Gastrocnemius medialis (tissue), 4 donors: ENCODE results near the gene ARSI. TPM values are rescaled to one million over a fixed set of nuclear protein-coding genes. Genes with fewer than 3 reads are reported as not detected.

Source experiments
- ATAC-seq, 2 donors: fragments of 150-250 bp; one replicate each; pipeline ENCODE4 v1.9.1; 2016
- DNase-seq, 2 donors: peaks; one replicate each; pipeline ENCODE4 v3.0.0-alpha.2; 2019
- H3K27ac ChIP-seq, 4 donors: fragments of 200-600 bp; sonication (generic); 1 replicate in 1 of 4; 2 replicates in 3 of 4; pipeline ENCODE4 v1.5.1; 2016 to 2018; ENCODE audit warnings: mild to moderate bottlenecking in 2 of 4, moderate library complexity in 1 of 4
- H3K27me3 ChIP-seq, 3 donors: fragments of 200-600 bp; sonication (generic) in 2 of 3; 1 replicate in 1 of 3; 2 replicates in 2 of 3; pipeline versions ENCODE4 v1.5.1 to v1.6.0; 2016 to 2019; ENCODE audit warnings: mild to moderate bottlenecking in 1 of 3, moderate library complexity in 1 of 3
- H3K36me3 ChIP-seq, 2 donors: fragments of 200-600 bp; sonication (generic) in 1 of 2; one replicate each; pipeline ENCODE4 v1.5.1; 2017 to 2018
- H3K4me1 ChIP-seq, 2 donors: fragments of 200-600 bp; sonication (generic) in 1 of 2; one replicate each; pipeline ENCODE4 v1.5.1; 2016 to 2017; ENCODE audit warnings: mild to moderate bottlenecking in 2 of 2
- H3K4me3 ChIP-seq, 4 donors: fragments of 200-600 bp; sonication (generic) in 3 of 4; 1 replicate in 1 of 4; 2 replicates in 3 of 4; pipeline ENCODE4 v1.5.1; 2016 to 2019; ENCODE audit warnings: mild to moderate bottlenecking in 2 of 4
- H3K9me3 ChIP-seq, 3 donors: fragments of 200-600 bp; sonication (generic) in 2 of 3; 1 replicate in 1 of 3; 2 replicates in 2 of 3; pipeline ENCODE4 v1.5.1; 2016 to 2019
- CTCF ChIP-seq, 5 experiments: fragments of 450-650 bp in 3 of 5; fragments of 200-600 bp in 2 of 5; sonication (generic) in 2 of 5; IDR thresholded peaks in 4 of 5; conservative IDR thresholded peaks in 1 of 5; 1 replicate in 4 of 5; 2 replicates in 1 of 5; pipeline ENCODE4 v1.5.1; 2016 to 2019; ENCODE audit warnings: antibody characterized with exemption in 5 of 5, mild to moderate bottlenecking in 3 of 5, moderate library complexity in 3 of 5
- POLR2A ChIP-seq, 2 donors: fragments of 450-650 bp; IDR thresholded peaks; one replicate each; pipeline ENCODE4 v1.6.1; 2017; ENCODE audit warnings: antibody characterized with exemption in 2 of 2, mild to moderate bottlenecking in 2 of 2, moderate library complexity in 2 of 2
- in situ Hi-C, 4 donors: fragments of 200-750 bp; cut with MboI; loops; one replicate each; pipeline versions ENCODE4 v1.15.0 to v1.8.0; 2017; ENCODE audit warnings: low sequenced_read_pairs in 4 of 4
- intact Hi-C: fragments of 100-400 bp; cut with DNase I; formaldehyde crosslinking; loops from one replicate; pipeline ENCODE4 v1.15.1; 2023; ENCODE audit warnings: low total_unique reads
- total RNA-seq, 4 donors: library from RNA; depleted of rRNA; stranded (reverse); fragments of >200 nt; gene quantifications; one replicate each; pipeline versions ENCODE4 v1.1.0 to v1.2.3, GENCODE V29; 2016

The ARSI gene
- total RNA-seq, 4 donors from 2014 or later = not detected

DNA sequence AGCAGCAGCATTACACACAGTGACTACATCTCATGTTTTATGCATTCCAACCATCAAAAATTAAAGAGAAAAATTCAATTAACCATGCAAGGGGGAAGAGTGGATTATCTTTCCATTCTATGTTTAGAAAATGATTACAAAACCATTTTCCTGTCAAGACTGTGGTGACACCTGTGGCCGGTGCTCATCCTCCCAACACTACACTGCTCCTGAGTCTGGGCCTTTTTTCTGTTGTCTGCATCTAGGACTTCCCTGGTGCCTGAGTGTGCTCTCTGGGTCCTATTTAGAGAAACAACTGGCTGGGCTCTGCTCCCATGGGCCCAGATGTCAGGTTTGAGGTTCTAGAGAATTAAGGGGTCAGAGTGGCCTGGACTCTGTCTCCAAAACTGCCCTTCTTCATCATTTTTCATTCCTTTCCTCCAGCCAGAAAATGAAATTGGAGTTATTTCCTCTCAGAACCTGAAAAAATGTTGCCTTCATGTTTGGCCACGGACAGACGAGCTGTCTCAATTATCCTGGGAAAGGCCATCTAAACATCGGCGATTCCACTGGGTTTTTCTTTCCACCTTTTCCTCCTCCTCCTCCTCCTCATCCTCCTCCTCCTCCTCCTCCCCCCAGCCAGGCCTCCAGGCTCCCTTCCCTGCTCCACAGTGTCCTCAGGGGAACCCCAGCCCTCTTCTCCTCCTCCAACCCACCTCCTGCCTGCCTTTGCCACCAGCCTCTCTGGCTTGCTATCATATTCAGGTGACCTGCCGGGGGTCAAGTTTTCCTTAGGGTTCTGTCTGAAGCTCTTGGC lies 11.4 kb upstream of the ARSI start:
- ATAC-seq (peak in 1 of 2 donors; percentile 17), DNase-seq (no peak)
- intact Hi-C loops = no loop called here
- in situ Hi-C loops = no loop called here
- Histone ChIP-seq H3K36me3 (no peaks in the 10 kb centered on the region), H3K4me3 (no peak overlapping the region), H3K27me3 (no peaks in the 10 kb centered on the region), H3K4me1 (peaks cover 0 to 6% of the 10 kb centered on the region in 2 donors), H3K9me3 (no peaks in the 10 kb centered on the region), H3K27ac (no peak overlapping the region)
- no peak for TF ChIP-seq POLR2A (IDR thresholded peaks at IDR 0.05)
- TF ChIP-seq CTCF (IDR thresholded peaks at IDR 0.05 in 4 of 5, conservative IDR thresholded peaks at IDR 0.05 in 1 of 5) = no peak

- TF ChIP-seq POLR2A (IDR thresholded peaks at IDR 0.05) (no peak), CTCF (IDR thresholded peaks at IDR 0.05 in 4 of 5, conservative IDR thresholded peaks at IDR 0.05 in 1 of 5) (no peak)
- no peak overlapping the region for H3K27ac ChIP-seq
- in situ Hi-C loops (no loop called here), intact Hi-C loops (no loop called here)
- H3K4me3 ChIP-seq = no peak overlapping the region
- no peak for ATAC-seq
- H3K27me3 ChIP-seq = no peaks in the 10 kb centered on the region
- H3K36me3 ChIP-seq = no peaks in the 10 kb centered on the region
- H3K9me3 ChIP-seq = no peaks in the 10 kb centered on the region
- DNase-seq = no peak
- H3K4me1 ChIP-seq = peaks cover 0 to 6% of the 10 kb centered on the region in 2 donors
Measured at GRCh38 chr5:150313501-150313900, 10.8 kb upstream of the ARSI start.

DNA sequence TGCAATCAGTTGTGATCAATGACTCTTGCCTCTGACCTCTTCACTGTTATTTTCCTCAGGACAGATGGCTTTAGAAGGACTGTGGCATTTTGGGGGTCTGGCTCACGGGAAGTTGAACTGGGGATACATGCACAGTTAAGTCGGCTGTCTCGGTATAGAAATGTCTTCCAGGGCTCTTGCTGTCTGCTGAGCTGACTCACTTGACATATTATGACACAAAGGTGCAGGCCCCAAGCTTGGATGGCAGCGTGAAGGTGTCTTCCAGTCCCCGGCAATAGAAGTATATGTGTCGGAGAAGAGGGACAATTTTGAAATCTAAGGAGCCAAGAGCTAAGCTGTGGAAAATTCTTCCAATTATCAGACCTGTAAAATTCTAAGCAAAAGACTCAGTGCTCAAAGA lies 9.8 kb upstream of the ARSI start:
- TF ChIP-seq CTCF (IDR thresholded peaks at IDR 0.05 in 4 of 5, conservative IDR thresholded peaks at IDR 0.05 in 1 of 5) = no peak
- no peak for TF ChIP-seq POLR2A (IDR thresholded peaks at IDR 0.05)
- H3K27ac ChIP-seq = no peak overlapping the region
- H3K27me3 ChIP-seq = no peaks in the 10 kb centered on the region
- no peak for ATAC-seq
- in situ Hi-C loops = no loop called here
- peaks cover 0 to 6% of the 10 kb centered on the region in 2 donors for H3K4me1 ChIP-seq
- DNase-seq = no peak
- no peaks in the 10 kb centered on the region for H3K36me3 ChIP-seq
- no peaks in the 10 kb centered on the region for H3K9me3 ChIP-seq
- H3K4me3 ChIP-seq = no peak overlapping the region
- intact Hi-C loops = no loop called here

DNA sequence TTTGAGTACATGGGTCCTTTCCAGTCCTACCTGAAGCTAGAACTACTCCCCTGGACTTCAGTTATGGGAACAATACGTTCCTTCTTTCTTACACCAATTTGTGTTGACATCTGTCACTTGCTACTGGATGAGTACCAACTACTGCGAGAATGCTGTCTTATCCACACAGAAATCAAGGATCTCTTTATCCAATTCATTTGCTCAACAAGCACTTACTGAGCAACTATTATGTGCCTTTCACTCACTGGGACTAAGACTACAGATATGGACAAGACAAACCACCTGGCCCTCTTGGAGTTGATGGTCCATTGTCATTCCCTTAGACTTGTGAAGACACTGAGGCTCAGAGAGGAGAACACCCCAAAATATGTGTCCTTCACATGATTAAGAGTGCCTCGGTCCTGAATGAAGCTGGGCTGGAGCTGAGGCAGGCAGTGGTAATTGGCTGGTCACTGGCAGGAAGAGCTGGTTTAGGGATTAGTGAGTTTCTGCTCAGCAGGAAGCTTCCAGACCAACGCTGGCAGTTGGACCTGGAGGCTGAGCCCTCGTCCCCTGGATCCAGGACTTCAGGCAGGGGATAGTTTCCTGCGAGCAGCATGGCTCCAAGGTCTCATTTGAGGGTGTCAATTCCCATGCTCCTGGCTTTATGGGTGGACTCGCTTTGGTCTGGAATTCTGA lies 8.4 kb upstream of the ARSI start:
- H3K4me1 ChIP-seq = peaks cover 0 to 6% of the 10 kb centered on the region in 2 donors
- intact Hi-C loops = no loop called here
- H3K9me3 ChIP-seq = no peaks in the 10 kb centered on the region
- ATAC-seq (no peak), DNase-seq (no peak)
- no peaks in the 10 kb centered on the region for H3K36me3 ChIP-seq
- no peak overlapping the region for H3K27ac ChIP-seq
- no peaks in the 10 kb centered on the region for H3K27me3 ChIP-seq
- in situ Hi-C loops = no loop called here
- no peak overlapping the region for H3K4me3 ChIP-seq
- TF ChIP-seq CTCF (IDR thresholded peaks at IDR 0.05 in 4 of 5, conservative IDR thresholded peaks at IDR 0.05 in 1 of 5) = no peak
- no peak for TF ChIP-seq POLR2A (IDR thresholded peaks at IDR 0.05)
